NCI-H748 treated with DMSO at 0.1 percent for 48 hours (cell line): Measurements from ENCODE around the gene CD3E.
"Not testable (repeated sequence)": the region's sequence is repeated elsewhere in the genome, so short reads cannot be mapped to it uniquely, and the experiment has no call there.

Experiments
- DNase-seq: peaks from one replicate; lab custom pipeline; 2025; lab: John Stamatoyannopoulos, UW

The CD3E gene

DNA sequence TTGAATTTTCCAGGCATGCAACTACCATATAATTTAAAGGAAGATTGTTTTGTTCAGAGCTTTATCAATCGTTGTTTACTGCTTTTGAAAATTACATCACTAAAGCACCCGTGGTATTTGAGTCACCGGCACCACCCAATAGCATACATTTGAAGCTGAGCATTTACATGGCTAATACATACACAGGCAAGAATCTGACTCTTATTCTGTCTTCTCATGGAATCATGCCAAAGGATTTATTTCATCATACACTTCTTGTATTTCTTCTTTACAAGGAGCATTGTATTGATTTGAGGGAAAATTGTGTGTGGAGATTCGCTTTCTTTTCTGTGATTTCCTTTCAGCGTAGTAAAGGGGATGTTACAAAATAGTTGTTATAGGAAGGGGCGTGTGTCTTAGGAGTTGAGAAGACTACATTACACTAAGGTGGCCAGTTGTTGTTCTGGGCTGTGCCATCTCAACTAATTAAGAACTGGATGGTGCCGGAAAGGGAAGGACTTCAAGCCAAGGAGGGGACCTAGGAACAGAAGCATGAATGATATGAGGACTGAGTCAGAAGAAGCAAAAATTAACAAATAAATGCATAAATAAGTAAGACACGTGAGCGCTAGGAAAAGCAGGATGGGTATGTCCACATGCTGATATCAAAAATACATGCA lies 12.9 kb upstream of the CD3E start:
- DNase-seq: no peak

DNA sequence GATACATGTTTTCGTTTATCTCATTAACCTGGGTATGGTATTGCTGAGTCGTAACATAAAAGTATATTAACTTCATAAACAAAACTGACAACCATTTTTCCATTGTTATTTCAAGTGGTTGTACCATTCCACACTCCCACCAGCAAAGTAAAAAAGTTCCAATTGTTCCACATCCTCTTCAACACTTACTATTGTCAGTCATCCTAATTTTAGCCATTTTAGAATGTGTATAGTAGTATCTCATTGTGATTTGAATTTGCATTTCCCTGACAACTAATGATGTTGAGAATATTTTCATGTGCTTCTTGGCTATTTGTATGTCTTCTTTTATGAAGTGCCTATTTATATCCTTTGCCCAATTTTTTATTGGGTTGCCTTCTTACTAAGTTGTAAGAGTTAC lies 10.5 kb upstream of the CD3E start:
- DNase-seq: no peak

DNA sequence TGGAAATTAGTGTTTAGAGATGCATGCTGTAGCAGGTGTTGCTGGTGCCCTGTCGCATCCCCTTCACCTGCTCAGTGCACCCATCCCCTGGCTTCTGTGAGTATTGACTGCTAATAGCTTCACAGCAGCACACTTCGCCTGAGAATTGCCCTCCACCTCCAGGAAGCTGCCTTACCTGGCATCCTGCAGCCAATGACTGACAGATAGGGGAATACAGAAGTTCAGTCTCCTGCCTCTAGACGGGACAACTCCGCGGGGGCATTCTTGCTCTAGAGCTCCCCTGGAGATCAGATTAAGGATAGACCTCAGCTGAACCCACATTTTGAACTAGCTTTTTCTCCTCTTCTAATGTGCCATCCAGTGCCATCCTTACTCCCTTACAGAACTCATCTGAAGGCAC lies 9.3 kb upstream of the CD3E start:
- no peak for DNase-seq

DNA sequence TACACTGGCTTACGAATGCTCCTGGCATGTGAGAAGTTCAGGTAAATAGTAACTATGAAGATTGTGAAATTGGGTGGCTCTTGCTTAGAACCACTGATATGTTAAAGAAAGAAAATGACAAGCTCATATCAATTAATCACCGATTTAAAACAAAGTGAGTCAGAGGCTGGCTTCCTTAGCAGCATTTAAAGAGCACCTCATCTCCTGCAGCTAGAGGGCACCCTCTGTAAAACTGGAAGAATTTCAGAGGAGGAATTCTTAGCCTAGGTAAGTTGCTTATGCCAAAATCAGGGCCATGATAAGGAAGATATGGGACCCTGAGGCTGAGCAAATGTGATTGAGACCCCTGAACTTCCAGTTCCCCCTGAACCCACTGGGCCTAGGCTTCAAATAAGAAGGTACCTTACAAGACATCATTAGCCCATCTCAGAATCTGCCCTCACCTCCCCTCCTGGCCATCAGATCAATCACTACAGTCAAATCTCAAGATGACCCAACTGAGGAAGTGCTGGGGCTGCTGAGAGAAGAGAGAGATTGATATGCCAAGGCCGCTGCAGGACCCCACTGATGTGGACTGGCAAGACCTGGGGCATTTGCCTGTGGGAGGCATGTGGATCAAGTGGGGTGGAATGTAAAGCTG lies 8.6 kb upstream of the CD3E start:
- DNase-seq: no peak

DNA sequence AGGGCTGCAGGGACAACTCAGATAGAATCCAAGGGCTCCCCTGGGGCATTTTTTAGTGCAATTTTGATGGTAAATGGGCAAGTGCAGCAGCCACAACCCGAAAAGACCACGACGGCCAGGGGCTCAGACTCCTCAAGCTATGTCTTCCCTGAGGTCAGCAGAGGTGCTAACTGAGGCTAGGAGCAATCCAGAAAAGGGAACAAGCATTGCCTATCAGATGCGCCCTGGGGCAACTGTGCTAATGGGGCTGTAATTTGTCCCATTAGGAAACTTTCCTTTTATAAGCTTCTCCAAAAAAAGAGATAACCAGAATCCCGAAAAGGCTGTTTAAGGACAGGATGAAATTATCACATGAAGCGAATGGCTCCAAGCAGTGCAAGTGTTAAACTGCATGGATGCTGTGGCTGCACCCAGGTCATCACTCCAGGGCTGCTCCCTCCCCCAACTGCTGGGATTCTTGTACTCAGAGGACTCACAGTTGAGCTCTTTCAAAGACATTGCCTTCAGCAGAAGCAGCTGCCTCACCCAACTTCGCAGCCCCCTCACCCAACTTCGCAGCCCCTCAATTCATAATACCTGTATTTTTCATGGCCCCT lies 2.8 kb upstream of the CD3E start:
- no peak for DNase-seq

DNA sequence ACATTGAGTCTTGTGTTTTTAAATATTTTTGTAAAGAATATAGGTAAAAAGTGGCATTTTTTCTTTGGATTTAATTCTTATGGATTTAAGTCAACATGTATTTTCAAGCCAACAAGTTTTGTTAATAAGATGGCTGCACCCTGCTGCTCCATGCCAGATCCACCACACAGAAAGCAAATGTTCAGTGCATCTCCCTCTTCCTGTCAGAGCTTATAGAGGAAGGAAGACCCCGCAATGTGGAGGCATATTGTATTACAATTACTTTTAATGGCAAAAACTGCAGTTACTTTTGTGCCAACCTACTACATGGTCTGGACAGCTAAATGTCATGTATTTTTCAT lies 333 bp upstream of the CD3E start:
- no peak for DNase-seq

DNA sequence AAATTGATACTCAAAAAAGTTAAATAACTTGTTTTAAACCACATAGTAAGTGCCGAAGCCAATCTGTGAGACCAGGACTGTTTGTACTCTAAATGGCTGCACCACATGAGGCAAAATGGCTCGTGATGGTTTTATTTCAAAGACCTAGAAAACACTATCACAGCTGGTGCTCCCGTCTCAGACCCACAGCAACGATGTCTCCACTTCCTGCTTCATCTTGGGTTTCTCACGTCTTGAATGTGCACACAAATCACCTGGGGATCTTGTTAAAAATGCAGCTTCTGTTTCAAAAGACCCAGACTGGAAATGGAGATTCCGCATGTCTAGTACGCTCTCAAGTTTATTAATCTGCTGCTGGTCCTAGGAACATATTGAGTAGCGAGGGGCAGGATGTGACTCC lies 1.2 kb downstream of the CD3E start:
- DNase-seq: no peak

DNA sequence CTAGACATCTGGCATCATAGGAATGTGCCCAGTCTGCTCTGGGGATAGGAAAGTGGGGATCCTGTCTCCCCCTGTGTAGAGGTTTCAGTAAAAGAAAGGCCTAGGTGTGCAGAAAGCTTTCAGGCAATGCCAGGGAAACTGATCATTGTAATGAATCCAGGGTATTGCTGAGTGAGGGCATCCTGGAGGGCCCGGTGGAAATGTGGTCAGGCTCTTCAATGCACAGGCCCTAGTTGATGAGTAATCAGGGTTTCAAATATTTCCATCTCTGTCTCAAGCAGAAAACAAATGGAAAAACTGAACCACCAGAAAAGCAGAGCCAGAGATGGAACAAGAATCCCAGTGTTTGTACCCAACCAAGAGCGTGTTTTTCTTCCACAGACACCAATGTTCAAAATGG lies 2.0 kb downstream of the CD3E start:
- DNase-seq: no peak

DNA sequence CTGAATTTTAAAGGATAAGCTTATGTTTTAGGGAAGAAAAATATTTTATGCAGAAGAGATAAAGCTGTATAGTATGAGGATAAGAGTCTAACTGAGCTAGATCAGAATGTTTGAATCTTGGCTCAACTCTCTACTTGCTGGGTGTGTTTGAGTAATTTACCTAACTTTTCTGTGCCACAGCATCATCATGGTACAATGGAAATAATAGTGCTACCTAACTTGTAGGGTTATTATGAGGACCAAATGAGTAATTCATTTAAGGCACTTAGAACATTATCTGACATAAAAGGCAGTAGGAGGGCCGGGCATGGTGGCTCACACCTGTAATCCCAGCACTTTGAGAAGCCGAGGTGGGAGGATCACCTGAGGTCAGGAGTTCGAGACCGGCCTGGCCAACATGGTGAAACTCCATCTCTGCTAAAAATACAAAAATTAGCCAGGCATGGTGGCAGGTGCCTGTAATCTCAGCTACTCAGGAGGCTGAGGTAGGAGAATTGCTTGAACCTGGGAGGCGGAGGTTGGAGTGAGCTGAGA lies 4.5 kb downstream of the CD3E start:
- DNase-seq: not testable (repeated sequence)

DNA sequence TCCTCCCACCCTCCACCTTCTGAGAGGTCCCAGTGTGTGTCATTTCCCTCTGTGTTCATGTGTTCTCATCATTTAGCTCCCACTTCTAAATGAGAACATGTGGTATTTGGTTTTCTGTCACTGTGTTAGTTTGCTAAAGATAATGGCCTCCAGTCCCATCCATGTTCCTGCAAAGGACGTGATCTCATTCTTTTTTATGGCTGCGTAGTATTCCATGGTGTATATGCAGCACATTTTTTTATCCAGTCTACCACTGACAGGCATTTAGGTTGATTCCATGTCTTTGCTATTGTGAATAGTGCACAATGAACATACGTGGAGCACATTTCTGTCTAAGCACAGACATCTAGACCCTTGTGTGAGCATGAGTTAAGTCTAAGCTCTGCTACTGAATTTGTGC lies 5.7 kb downstream of the CD3E start:
- no peak for DNase-seq

DNA sequence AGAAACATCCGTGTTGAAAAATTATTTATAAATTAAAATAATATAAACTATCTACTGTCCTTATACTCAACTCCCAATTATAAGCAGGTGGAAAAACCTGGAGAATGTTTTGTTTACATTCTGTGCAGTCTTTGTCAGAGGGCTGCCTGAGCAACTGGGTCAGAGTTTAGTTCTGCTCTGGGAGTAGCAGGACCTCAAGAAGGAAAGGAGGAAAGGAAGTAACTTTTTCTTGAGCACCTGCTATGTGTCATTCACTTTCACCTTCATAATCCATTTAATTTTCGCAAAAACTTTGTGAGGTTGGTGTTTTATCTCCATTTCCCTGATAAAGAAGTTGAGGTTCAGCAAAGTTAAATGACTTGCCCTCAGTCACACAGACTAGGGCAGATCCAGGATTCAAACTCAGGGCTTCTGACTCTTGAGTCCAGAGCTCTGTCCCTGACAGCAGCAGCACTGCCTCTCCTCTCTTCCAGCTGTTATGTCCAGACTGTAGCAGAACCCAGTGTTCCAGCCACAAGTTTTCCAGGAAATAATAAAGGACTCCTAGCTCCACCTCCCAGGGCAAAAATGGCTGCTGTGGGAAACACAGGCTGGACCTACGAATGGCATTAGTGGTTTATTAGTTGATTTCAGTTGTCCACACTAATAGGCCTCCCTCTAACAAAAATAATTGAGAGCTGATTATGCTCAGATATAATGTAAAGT lies 6.4 kb downstream of the CD3E start:
- no peak for DNase-seq

DNA sequence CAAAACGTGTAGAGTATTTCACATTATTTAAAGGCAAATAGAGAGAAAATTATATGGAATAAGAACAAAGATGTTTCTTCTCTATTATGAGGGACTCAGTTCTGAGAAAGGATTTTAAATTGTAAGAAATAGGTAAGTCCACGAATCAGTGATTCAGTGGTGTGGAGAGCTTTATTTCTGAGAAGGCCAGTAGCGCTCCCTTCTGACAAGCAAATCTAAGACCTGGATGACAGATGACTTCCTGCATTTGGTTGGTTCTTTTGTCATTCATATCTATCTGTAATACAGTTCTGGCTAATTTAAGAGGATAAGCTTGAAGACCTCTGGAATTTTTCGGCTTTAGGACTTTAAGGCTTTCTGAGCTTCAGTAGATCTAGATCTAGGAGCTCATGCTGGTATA lies 7.0 kb downstream of the CD3E start:
- no peak for DNase-seq

DNA sequence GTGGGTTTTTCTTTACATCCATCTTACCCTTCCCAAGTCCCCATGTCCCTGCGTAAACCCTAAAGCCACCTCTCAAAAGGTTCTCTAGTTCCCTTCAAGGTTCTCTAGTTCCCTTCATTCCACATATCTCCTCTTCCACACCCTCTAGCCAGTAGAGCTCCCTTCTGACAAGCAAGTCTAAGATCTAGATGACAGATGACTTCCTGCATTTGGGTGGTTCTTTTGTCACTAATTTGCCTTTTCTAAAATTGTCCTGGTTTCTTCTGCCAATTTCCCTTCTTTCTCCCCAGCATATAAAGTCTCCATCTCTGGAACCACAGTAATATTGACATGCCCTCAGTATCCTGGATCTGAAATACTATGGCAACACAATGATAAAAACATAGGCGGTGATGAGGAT lies 7.8 kb downstream of the CD3E start:
- DNase-seq: no peak

DNA sequence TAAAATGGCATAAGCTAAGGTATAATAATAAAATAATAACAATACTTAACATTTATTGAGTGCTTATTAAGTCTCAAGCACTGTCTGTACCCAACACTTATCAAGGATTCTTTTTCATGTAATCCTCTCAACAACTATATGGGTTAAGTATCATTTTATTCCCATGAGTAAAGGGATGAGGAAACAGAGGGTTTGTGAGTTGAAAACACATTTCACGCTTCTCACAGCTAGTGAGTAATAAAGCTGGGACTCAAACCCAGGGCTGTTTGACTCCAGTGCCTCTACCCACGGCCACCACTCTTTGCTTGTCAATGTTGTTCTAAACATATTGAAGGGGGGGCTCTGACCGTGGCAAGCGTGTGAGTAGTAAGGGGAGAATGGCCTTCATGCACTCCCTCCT lies 8.7 kb downstream of the CD3E start:
- DNase-seq: no peak

DNA sequence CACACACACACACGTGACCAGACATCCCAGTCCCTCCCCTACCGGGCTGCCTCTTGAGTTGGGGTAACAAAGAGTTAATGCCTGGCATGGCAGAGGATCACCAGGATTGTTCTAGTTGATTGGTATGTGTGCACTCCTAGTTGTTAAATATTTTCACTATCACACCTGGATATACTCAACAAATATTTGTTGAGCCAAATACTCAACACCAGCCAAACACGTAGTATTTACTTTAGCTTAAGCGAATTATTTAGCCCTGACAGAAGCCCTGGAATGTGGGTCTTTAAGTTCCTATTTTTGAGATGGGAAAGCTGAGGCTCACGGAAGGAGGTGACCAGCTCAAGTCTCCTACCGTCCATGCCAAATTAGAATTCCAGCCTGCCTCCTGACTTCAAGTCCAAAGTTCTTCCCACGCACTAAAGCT lies 10.5 kb downstream of the CD3E start:
- DNase-seq: no peak

DNA sequence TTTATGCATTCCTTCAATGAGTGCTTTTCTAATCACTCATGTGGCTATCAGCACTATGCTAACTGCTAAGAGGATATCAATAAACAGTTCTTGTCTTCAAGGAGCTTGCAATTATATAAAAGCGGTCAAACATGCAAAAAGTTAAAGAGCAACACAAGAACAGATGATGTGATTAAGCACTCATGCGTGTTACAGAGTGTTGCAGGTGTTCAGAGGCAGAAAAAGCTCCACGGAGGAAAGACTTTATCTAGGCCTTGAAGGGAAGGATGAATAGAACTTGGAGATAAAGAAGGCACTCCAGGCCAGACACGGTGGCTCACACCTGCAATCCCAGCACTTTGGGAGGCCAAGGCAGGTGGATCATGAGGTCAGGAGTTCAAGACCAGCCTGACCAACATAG lies 13.6 kb downstream of the CD3E start:
- DNase-seq: no peak

DNA sequence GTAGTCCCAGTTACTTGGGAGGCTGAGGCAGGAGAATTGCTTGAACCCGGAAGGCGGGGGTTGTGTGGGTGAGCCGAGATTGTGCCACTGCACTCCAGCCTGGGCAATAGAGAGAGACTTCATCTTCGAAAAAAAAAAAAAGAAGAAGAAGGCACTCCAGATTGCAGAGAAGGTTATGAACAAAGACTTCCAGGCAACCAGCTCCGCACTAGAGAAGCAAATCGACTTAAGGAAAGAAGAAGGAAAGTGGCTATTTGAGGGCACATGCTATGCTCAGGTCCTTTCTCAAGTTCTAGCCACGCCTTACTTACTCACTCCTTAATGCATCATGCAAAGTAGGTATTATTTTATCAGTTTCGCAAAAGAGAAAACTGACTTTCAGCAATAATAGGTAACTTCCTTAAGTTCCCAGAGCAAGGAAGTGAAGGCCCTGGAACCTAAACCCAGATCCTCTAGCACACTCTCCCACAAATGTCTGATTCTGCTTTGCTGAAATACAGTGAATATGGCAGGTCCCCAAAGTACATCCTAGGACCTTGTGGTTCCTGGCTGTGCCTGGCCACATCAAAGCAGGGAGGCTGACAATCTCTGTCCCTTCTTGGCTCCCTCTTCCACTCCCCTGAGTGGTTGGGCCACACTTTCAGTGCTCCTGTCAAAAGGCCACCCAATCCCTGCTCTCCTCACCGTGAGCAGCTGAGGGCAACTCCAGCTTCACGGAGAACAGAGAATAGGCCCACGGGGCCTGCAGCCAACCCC lies 14.2 kb downstream of the CD3E start:
- no peak for DNase-seq

DNA sequence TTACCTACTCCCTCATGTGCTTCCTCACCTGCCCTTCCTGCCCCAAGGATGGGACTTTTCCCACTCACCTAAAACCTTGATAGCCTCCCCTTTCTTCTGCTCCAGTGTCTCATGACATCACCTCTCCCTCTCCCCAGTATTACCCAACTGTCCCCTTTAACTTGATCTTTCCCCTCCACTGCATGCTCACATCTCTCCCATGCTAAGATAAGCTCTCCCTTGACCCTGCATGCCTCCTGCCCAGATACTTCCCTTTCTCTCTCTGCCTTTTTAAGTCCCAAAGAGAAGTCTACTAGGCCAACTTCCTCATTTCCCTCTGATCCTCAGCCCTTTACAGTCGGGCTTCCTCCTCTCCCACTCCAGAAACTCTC lies 14.8 kb downstream of the CD3E start:
- no peak for DNase-seq

DNA sequence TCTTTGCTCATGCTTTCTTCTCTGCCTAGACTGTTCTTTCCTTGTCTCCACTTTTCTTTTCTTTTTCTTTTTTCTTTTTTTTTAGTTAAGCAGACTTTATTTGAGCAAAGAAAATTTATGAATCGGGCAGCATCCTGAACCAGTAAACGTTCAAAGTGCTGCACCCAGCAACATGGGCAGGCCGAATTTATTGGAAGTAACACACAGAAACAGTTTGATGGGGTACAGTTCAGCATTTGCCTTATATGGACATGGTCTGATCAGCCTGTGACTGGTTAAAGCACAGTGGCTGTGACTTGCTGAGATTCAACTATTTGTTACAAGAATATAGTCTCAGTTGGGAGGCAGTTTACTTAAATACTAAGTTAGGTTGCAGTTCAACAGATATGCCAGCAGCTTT lies 16.0 kb downstream of the CD3E start:
- DNase-seq: no peak

DNA sequence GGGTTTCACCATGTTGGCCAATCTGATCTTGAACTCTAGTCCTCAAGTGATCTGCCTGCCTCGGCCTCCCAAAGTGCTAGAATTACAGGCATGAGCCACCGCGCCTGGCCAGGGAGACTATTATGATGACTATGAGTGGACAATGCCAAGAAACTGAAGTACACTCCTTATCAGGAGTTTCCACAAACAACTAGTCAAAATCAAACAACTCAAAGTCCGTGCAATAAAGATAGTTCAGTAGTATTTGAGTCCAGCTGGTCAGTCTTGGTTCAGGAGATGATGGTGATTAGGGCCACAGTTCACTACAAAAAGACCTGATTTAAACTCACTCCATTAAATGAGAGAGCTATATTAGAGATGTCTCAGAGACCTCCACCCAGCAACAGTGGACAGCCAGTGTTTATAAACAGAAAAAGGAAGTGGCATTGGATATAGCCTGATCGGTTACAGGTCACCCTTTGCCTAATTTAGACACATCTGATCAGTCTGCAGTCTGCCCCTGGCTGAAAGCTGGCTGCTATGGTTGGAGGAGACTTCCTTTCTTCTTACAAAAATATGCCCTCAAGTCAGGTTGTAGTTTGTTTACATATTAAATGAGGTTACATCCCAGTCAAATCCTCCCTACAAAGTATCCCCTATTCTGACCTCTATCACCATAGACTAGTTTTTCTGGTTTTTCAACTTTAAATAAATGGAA lies 17.0 kb downstream of the CD3E start:
- no peak for DNase-seq

DNA sequence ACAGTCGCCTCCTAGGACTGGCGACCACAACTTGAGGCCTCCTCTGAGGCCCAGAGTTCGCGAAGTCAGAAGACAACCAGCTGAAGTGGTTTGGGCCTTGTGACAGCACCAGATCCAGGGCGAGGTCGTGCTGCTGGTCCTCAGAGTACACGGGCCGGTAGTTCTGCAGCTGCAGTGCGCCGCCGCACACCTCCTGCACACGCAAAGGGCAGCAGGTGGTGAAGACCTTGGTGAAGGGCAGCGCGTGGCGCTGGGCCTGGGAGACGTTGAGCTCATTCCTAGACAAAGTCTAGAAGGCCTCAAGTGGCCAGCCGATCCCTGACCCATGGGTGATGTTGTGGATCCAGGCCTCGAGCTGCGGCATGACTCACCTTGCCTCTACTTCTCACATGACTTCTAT lies 18.2 kb downstream of the CD3E start:
- DNase-seq: no peak

DNA sequence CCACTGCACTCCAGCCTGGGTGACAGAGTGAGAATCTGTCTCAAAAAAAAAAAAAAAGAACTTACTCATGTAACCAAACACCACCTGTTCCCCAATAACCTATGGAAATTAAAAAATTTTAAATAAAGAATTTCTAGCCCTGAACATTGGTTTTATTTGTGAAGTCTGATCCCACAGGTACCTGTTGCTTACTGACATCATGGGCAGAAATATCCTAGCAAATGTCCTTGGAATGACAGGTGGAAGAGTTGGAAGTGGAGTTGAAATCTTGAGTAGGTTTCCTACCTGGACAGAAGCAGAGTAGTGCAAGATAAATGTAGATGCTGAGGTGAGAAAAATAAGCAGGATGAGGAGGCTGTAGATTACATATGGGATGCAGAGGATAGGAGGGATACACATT lies 20.8 kb downstream of the CD3E start:
- DNase-seq: no peak
